ENCODE measurements around the gene HSD17B7.

The HSD17B7 gene

DNA sequence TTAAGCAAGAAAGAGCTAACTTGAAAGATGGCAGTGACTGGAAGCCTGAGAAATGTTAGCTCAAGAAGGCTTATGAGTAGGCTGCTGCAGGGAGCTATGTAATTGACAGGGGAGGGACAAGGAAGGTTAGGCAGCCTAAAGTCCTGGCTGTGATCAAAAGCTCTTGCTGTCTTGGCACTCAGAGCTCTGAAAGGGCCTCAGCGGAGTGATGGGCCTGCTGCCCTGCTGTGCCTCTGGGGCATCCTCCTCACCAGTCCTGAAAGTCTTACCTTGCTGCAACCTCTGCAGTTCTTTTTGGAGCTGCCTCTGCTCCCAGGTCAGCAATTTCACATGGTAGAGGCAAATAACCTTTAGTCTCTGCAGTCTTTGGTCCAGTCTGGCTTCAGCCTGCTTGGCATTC, 68.7 kb downstream of the HSD17B7 start:
- H3K27ac ChIP-seq (ENCODE audit: low read depth, low read length): no peak overlapping the region

DNA sequence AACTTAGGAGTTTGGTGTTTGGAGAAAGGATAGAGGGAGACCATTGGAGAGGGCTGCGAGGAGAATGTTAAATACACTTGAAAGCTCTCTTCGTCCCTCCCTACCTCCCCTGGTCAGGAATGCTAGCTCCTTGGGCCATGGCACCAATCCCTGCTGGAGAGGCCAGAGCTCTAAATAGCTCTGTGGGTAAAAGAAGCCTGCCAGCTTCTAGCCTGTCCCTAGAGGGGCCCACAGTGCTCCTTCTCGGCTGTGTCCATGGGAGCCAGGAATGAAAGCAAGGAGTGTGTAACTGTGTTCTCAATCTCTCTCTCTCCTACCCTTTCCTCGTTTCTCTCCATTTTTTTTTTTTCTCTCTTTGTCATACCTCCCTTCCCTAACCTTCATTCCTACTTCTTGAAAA, 70.6 kb downstream of the HSD17B7 start, which contains the start of gene CCDC190:
Gene CCDC190 (minus strand): TSS at position 75 of the 400 bp plus-strand sequence. CDS start 1,529 bp downstream, outside the sequence.
- Histone ChIP-seq H3K9me3 (ENCODE audit: control insufficient read depth, insufficient read depth, low read length) (no peaks in the 10 kb centered on the region), H3K9ac (ENCODE audit: low read depth, low read length) (no peak within 1 kb of the TSS), H3K36me3 (ENCODE audit: control insufficient read depth, insufficient read depth, low read length) (no peaks in the 10 kb centered on the region), H3K27me3 (ENCODE audit: control insufficient read depth, insufficient read depth, low read length) (no peaks in the 10 kb centered on the region), H3K4me1 (ENCODE audit: control insufficient read depth, insufficient read depth, low read length) (no peaks in the 10 kb centered on the region), H3K4me3 (ENCODE audit: low read depth, low read length) (no peak within 1 kb of the TSS), H3K27ac (ENCODE audit: low read depth, low read length) (no peak within 1 kb of the TSS)

More for the DNA sequence above, 68.7 kb downstream of the HSD17B7 start:
- Histone ChIP-seq H3K9me3 (ENCODE audit: control insufficient read depth, insufficient read depth, low read length) (no peaks in the 10 kb centered on the region), H3K9ac (ENCODE audit: low read depth, low read length) (no peak overlapping the region), H3K4me3 (ENCODE audit: low read depth, low read length) (no peak overlapping the region), H3K36me3 (ENCODE audit: control insufficient read depth, insufficient read depth, low read length) (no peaks in the 10 kb centered on the region), H3K27me3 (ENCODE audit: control insufficient read depth, insufficient read depth, low read length) (no peaks in the 10 kb centered on the region), H3K4me1 (ENCODE audit: control insufficient read depth, insufficient read depth, low read length) (no peaks in the 10 kb centered on the region)

DNA sequence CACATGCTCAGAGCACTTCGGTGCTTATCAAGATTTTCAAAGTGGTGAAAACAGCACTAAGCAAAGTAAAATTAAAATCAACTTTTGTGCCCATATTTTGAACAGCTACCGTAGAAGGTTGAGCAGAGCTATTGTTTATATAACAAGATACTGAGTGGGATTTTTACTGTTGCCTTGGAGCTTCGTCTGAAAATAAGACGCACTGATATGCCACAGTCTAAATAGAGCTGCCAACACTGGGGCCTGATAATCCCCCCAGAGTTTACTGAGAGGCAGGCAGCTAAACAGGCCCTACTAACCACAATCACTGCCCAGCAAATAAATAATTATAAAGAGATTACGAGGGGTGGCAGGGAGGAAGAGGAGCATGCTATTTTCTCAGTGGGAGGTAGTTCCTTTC, 71.1 kb downstream of the HSD17B7 start:
- Histone ChIP-seq H3K9ac (ENCODE audit: low read depth, low read length) (no peak overlapping the region), H3K4me3 (ENCODE audit: low read depth, low read length) (no peak overlapping the region), H3K36me3 (ENCODE audit: control insufficient read depth, insufficient read depth, low read length) (no peaks in the 10 kb centered on the region), H3K27me3 (ENCODE audit: control insufficient read depth, insufficient read depth, low read length) (no peaks in the 10 kb centered on the region), H3K4me1 (ENCODE audit: control insufficient read depth, insufficient read depth, low read length) (no peaks in the 10 kb centered on the region), H3K27ac (ENCODE audit: low read depth, low read length) (no peak overlapping the region), H3K9me3 (ENCODE audit: control insufficient read depth, insufficient read depth, low read length) (no peaks in the 10 kb centered on the region)

All from HUES48 (cell line).